ENCODE results near the gene SULT1E1. TPM values are rescaled to one million over a fixed set of nuclear protein-coding genes. Genes with fewer than 3 reads are reported as not detected.

SULT1E1 gene
- total and polyA plus RNA-seq, 2 of the 8 experiments (the other 6 are each of a cell fraction or from before 2014, with no cell fraction given) = not detected

DNA sequence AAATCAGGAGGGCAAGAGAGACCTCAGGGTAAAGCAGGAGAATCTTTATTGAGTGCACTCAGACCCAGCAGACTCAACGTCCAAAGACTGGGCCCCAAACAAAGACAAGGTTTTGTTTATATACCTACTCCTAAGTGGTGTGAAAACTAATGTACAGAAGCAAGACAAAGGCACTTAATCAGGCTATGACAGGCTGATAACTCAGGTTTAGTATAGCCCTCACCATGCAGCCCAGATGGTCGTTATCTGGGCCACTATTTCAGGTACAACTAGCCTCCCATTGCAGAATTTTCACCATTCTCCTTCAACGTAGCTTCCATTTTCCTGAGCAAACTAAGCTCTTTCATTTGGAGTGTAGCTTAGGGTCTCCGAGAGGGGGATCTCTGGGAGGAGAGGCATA is 36.9 kb downstream of the SULT1E1 start (continued):
- TF ChIP-seq, protein P1, sequence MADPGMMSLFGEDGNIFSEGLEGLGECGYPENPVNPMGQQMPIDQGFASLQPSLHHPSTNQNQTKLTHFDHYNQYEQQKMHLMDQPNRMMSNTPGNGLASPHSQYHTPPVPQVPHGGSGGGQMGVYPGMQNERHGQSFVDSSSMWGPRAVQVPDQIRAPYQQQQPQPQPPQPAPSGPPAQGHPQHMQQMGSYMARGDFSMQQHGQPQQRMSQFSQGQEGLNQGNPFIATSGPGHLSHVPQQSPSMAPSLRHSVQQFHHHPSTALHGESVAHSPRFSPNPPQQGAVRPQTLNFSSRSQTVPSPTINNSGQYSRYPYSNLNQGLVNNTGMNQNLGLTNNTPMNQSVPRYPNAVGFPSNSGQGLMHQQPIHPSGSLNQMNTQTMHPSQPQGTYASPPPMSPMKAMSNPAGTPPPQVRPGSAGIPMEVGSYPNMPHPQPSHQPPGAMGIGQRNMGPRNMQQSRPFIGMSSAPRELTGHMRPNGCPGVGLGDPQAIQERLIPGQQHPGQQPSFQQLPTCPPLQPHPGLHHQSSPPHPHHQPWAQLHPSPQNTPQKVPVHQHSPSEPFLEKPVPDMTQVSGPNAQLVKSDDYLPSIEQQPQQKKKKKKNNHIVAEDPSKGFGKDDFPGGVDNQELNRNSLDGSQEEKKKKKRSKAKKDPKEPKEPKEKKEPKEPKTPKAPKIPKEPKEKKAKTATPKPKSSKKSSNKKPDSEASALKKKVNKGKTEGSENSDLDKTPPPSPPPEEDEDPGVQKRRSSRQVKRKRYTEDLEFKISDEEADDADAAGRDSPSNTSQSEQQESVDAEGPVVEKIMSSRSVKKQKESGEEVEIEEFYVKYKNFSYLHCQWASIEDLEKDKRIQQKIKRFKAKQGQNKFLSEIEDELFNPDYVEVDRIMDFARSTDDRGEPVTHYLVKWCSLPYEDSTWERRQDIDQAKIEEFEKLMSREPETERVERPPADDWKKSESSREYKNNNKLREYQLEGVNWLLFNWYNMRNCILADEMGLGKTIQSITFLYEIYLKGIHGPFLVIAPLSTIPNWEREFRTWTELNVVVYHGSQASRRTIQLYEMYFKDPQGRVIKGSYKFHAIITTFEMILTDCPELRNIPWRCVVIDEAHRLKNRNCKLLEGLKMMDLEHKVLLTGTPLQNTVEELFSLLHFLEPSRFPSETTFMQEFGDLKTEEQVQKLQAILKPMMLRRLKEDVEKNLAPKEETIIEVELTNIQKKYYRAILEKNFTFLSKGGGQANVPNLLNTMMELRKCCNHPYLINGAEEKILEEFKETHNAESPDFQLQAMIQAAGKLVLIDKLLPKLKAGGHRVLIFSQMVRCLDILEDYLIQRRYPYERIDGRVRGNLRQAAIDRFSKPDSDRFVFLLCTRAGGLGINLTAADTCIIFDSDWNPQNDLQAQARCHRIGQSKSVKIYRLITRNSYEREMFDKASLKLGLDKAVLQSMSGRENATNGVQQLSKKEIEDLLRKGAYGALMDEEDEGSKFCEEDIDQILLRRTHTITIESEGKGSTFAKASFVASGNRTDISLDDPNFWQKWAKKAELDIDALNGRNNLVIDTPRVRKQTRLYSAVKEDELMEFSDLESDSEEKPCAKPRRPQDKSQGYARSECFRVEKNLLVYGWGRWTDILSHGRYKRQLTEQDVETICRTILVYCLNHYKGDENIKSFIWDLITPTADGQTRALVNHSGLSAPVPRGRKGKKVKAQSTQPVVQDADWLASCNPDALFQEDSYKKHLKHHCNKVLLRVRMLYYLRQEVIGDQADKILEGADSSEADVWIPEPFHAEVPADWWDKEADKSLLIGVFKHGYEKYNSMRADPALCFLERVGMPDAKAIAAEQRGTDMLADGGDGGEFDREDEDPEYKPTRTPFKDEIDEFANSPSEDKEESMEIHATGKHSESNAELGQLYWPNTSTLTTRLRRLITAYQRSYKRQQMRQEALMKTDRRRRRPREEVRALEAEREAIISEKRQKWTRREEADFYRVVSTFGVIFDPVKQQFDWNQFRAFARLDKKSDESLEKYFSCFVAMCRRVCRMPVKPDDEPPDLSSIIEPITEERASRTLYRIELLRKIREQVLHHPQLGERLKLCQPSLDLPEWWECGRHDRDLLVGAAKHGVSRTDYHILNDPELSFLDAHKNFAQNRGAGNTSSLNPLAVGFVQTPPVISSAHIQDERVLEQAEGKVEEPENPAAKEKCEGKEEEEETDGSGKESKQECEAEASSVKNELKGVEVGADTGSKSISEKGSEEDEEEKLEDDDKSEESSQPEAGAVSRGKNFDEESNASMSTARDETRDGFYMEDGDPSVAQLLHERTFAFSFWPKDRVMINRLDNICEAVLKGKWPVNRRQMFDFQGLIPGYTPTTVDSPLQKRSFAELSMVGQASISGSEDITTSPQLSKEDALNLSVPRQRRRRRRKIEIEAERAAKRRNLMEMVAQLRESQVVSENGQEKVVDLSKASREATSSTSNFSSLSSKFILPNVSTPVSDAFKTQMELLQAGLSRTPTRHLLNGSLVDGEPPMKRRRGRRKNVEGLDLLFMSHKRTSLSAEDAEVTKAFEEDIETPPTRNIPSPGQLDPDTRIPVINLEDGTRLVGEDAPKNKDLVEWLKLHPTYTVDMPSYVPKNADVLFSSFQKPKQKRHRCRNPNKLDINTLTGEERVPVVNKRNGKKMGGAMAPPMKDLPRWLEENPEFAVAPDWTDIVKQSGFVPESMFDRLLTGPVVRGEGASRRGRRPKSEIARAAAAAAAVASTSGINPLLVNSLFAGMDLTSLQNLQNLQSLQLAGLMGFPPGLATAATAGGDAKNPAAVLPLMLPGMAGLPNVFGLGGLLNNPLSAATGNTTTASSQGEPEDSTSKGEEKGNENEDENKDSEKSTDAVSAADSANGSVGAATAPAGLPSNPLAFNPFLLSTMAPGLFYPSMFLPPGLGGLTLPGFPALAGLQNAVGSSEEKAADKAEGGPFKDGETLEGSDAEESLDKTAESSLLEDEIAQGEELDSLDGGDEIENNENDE (IDR thresholded peaks at IDR 0.05; ENCODE audit: insufficient replicate concordance, low read length) = no peak
- TF ChIP-seq SRF (IDR thresholded peaks at IDR 0.05; ENCODE audit: low read depth, low read length) = no peak
- no peak for TF ChIP-seq SP2 (IDR thresholded peaks at IDR 0.05; ENCODE audit: low read length)
- TF ChIP-seq CBX5 (IDR thresholded peaks at IDR 0.05; ENCODE audit: low read depth, low read length) = no peak
- TF ChIP-seq POLR2AphosphoS5 (IDR thresholded peaks at IDR 0.05; ENCODE audit: low read depth, low read length) = no peak
- TF ChIP-seq JUN (IDR thresholded peaks at IDR 0.05; ENCODE audit: low read depth, low read length) = no peak
- TF ChIP-seq, protein P2, sequence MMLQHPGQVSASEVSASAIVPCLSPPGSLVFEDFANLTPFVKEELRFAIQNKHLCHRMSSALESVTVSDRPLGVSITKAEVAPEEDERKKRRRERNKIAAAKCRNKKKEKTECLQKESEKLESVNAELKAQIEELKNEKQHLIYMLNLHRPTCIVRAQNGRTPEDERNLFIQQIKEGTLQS (IDR thresholded peaks at IDR 0.05; ENCODE audit: insufficient read depth, low read depth, low read length) = no peak
- TF ChIP-seq EP300 (IDR thresholded peaks at IDR 0.05; ENCODE audit: borderline replicate concordance in 1 of 2, low read depth in 2 of 2, low read length in 2 of 2) = no peak
- no peak for TF ChIP-seq KDM5A (IDR thresholded peaks at IDR 0.05; ENCODE audit: low read length)
- no peak for TF ChIP-seq CTBP2 (IDR thresholded peaks at IDR 0.05; ENCODE audit: borderline replicate concordance, insufficient read depth, insufficient read length, low read length)
- no peak for TF ChIP-seq SIN3A (conservative IDR thresholded peaks at IDR 0.05 in 1 of 2, IDR thresholded peaks at IDR 0.05 in 1 of 2; ENCODE audit: low read depth in 1 of 2, low read length in 2 of 2)
